ENCODE data around the gene PRDM15. TPM values are rescaled to one million over a fixed set of nuclear protein-coding genes. Genes with fewer than 3 reads are reported as not detected.

PRDM15 gene
- total RNA-seq, 1 experiment from 2014 or later, result 2.4 TPM

DNA sequence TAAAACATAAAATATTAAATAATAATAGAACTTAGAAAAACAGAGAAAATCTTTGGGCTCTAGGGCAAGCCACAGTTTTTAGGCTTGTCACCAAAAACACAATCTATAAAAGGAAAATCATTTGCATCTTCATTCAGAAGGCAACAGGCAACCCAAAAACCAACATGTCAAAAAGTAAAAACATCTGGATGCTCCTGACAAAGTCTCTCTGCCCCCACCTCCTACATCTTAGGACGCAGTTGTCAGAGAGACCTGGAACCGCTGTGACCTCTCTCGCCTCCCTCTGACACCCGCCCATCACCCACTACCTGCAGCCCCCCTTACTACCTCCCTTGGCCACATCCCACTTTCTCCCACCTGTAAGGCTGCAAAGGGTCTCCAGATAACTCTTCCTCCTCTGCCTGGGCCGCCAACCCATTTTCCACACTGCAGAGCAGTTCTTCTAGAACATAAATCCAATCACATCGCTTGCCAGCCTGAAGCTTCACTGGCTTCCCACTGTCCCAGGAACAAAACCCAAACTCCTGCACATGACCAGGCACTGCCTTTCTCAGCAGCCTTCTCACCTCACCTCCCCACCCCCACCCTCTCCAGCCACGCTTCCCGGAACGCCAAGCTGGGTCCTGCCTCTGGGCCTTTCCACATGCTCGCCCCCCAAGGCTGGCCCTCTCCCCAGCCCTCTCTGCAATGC lies 14.7 kb downstream of the PRDM15 start:
- DNase-seq (ENCODE audit: low read depth), result no peak

DNA sequence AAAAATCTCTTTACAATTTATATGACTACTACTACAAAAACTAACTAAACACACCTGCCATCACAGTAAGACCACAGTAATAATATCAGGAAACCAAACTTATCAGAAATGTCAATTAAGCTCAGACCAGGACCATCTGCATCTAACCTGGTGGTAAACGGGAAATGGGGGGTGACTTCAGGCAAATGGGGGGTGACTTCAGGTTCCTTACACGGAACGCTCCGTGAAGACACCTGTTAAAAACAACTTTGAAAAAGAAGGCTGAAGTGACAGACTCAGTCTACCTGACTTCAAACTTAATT lies 15.8 kb downstream of the PRDM15 start:
- DNase-seq (ENCODE audit: low read depth), result no peak

DNA sequence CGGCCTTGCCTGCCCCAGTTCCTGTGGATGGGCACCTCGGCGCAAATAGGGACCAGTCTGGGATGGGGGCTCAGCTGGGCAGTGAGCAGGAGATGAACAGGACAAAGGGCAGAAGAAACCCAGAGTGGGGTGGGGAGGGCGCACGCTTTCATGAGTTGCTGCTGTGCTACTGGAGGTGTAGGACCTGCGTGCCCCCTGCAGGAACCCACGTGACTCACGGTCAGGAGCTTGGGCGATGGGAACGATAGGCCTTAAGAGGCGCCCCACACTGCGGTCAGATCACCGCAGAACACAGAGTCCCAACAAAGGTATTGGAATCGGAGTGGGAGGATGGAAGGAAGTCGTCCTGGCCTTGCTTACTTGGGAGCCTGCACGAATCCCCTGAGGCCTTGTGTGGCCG lies 17.2 kb downstream of the PRDM15 start:
- DNase-seq (ENCODE audit: low read depth), result no peak

DNA sequence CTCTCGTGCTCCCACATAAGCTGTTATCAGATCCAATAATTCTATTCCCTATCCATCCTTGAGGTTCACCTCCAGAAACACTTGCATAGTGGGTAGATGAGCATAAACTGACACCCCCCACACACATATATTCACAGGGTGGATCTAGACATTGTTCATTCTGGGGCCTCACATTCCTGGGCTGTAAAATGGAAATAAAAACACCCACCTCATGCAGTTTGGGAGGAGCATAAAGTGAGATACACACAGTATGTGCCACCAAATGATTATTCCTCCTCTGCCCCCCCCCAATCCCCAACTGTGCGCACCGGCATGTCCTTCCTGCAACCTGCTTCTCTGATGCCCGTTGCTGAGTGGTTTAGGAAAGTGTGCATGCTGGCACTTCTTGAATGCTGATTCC lies 17.9 kb downstream of the PRDM15 start:
- DNase-seq (ENCODE audit: low read depth), result no peak

DNA sequence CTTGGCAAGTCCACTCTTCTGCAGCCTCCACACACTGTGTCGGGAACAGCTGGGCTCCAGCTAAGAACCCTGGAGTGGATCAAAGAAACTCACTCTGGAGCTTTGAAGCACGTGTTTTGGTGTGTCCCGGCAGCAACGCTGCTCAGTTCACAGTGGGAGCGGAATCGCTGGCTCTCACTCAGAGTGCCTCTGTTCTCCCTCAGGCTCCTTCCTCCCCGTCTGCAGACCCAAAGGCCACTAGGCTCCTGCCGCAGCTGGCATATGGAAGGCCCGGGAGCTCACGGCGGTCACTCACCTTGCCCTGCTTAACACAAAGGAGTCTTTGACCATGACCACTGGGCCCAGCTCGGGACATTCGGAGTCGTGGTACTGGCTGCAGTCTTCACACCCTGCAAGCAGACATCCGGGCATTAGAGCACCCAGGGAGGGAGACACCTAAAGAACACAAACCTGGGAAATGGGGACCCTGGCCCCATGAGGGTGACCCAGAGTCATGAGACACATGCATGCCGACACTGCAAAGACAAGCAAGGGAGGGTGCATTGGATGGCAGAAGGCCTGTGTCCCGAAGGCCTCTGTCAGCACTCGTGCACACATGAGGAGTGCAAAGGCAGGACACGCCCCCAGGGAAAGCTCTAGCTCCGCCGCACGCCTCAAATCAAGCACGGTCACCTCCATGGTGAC lies 19.7 kb downstream of the PRDM15 start:
- no peak for DNase-seq (ENCODE audit: low read depth)

DNA sequence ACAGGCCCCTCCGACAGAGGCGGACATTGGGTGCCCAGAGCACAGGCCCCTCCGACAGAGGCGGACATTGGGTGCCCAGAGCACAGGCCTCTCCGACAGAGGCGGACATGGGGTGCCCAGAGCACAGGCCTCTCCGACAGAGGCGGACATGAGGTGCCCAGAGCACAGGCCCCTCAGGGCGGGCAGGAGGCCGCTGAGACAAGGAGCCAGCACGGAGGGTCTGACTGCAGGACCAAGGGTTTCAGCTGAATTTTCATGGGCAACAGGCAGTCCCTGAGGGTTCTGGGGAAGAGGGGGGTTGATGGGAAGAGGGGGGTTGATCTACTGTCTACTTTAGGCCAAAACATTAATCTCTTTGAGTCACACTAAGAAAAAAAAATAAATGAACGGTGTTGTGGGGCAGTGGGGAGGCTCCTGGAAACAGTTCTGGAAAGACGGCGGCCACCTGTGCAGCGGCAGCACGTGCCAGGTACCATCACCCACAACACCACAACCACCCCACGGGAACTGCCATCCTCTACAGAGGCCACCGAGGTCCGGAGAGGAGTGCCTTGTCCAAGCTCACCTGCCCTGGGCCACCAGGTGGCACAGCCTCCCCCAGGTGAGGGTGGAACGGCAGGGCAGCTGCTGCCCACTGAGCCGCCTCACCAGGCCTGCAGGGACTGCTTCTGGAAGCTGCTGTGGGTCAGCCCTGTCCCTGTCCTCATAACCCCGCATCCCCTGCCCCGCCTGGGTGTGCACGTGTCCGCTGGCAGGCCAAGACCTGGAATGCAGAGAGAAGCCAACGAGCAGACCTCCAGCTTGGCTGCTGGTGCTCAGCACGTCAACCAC lies 20.5 kb downstream of the PRDM15 start:
- DNase-seq (ENCODE audit: low read depth), result no peak

DNA sequence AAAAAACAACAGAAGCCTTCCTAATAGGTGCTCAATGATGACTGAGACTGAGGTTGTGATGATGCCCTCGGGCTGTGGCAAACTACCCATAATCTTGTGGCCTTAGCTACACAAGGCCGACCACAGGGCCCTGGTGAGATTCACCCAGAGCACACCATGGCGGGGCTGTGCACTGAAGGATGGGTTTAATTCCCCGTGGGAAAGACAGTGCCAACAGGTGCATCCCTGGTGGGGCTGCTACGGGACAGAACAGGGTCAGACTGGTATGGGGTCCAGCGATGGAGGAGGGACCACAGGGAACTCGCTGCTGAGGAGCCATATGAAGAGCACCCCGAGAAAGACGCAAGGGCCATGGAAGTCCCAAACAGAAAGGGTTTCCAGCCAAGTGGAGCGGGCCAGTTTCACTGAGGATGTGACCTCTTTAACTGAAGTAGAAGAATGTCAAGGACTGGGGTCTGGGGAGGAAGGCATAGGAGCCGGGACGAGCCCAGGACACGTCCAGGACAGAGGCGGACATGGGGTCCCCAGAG lies 21.3 kb downstream of the PRDM15 start:
- no peak for DNase-seq (ENCODE audit: low read depth)

DNA sequence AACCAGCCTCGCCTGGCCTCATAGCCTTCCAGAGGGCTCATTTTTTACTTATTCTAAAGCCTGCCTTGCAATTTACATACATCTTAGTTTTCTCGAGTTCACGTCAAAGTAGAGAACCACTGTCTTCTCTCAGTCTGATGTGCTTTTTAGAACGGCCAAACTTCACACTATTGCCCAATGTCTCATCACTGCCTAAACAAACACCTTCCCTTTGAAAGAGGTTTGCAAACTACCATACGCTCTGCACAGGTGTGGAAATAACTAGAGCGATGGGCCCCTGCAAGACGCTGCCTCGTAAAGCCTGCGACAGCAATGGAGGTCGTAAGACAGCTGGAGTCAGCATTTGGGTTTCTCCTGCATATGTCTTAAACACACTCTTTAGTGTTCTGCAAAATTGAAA lies 22.6 kb downstream of the PRDM15 start:
- no peak for DNase-seq (ENCODE audit: low read depth)

DNA sequence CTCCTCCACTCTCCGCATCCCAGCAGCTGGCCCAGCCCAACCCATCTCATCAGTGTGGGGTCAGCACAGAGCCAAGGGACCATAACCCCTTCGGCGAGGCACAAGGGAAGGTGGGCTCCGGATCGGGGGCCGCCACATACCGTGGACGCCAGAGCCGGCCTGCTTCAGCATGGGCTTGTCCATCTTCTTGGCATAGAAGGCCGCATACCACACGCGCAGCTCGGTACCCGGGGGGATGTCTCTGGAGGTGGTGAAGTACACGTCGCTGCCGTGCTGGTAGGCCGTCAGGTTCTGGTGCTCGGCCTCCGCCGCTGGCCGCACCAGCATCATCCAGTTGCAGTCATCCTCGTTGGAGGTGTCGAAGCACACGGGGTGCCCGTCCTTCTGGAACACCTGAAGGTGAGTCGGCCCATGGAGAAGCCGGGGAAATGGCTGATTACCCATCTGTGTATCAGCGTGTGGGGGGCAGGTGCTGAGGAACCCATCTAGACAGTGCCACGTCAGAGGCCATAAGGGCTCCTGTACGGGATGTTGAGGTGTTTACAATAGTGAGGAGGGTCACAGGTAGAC lies 24.6 kb downstream of the PRDM15 start:
- no peak for DNase-seq (ENCODE audit: low read depth)

DNA sequence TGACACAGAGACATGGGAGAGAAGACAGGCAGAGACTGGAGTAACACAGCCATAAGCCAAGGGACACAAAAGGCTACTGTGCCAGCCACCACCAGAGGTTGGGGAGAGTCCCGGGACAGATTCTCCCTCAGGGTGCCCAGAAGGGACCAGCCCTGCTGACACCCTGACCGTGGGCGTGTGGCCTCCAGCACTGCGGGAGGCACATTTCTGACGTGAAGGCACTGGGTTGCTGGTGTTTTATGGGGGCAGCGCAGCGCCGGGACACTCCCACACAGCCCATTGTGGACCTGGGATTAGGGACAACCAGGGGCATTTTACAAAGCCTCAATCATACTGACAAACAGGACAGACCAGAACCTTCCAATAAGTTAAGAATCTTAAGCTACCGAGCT lies 26.2 kb downstream of the PRDM15 start:
- no peak for DNase-seq (ENCODE audit: low read depth)

DNA sequence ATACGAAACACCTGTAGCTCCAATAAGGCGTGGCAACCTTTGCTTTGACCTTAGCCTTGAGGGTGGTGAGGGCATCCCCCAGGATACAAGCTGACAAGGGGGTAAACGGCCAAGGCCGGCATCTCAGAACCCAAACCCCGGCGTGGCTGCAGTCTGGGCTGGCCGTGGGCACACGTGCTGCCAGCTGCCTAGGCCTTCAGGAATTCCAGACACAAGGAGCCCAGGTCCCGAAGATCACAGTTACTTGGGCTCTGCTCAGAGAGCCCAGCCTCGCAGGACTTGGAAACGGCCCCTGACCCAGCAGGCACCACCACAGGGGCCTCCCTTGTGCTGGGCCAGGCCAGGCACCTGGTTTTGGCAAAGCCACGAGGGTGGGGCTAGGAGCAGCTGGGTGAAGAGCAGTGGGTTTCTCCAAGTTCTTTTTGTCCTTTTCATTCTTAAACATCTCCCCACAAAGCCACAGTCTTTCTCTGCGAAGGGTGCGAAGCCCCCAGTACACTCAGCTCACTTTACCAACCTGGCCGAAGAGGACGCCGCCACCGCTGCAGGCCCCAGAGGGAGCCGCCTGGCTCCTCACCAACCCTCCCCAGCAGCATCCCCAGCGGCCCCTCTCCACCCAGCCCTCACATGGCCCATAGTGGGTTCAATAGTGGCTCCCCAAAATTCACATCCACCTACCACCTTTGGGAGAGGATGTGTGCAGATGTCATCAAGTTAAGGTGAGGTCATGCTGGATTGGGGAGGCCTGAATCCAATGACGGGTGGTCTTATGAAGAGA lies 26.8 kb downstream of the PRDM15 start:
- DNase-seq (ENCODE audit: low read depth), result no peak

DNA sequence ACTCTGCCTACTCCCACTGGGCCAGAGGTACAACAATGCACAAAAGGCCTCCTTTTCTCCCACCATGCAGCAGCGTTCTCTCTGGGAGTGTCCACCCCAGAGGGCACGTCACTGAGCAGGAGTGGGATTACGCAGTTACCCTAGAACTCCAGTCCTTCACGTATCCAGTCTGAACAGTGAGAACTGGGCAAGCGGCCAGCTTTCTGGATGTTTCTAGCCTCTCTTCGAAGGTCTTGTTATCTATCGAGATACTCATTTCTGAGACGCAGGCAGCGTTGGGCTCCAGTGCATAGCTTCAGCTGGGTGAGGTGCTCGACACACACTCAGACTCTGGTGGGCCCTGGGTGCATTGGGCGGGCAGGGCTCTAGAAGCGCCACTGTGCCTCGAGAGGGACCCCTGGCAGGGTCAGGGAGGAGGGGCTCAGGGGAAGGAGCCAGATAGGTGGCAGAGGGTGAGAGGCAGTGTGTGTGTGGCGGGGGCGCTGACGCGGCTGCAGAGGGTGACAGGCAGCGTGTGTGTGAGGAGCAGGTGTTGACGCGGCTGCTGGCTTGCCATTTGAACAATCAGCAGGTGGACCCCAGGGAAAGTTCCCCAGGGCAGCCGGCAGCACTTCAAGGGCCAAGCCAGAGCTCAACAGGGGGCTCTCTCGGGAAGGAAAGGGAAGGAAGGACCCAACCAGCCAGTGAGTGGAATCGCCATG lies 27.9 kb downstream of the PRDM15 start:
- no peak for DNase-seq (ENCODE audit: low read depth)

DNA sequence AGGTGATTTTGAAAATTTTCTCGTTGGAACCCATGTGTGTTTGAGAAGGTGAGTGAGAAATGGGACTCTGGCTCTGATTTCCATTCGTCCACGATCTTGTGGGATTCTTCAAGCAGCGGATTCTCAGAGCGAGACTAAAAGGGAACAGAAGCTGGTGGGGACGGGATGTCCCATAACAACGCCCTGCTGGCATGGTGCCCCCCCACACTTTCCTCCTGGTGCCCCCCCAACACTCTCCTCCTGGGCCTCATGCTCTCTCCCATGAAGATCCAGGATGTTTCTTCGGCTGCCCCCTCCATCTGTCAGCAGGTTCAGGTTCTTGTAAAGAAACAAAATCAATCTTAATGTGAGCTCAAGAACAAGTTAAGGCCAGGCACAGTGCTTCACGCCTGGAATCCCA lies 29.1 kb downstream of the PRDM15 start:
- no peak for DNase-seq (ENCODE audit: low read depth)

DNA sequence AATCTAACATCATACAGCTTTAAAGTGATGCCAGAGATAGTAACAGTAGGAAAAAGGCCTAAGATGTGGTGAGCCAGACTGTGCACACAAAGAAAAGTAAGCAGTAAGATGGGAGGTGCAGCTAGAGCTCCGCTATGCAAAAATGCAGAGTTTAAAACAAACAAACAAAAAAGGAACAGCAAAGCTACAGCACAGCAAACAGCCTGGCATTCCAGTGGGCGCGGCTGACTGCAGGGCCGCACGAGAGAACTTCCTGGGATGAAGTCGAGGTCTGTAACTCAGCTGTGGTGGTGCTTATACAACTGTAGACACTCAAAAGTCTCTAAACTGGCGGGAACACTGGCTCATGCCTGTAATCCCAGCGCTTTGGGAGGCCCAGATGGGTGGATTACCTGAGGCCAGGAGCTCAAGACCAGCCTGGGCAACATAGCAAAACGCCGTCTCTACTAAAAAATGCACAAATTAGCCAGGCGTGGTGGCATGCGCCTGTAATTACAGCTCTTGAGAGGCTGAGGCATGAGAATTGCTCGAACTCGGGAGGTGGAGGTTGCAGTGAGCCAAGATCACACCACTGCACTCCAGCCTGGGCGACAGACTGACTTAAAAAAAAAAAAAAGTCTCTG lies 30.1 kb downstream of the PRDM15 start:
- no peak for DNase-seq (ENCODE audit: low read depth)

DNA sequence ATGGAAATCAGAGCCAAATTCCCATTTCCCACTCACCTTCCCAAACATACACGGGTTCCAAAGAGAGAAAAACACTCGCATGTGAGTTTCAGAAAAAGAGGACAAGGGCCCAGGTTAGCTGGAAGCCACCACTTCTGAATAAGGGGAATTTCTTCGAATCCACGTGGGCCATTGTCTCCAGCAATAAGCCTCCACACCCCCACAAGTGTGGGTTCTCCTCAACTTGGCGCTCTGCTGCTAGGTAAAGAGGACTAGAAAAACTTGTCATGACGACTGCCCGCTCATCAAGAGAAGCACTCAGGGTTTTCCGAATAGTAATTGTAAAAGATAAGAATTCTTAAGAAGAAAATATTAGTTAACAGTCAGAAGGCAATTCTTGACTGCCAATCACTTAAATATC lies 30.6 kb downstream of the PRDM15 start:
- no peak for DNase-seq (ENCODE audit: low read depth)

DNA sequence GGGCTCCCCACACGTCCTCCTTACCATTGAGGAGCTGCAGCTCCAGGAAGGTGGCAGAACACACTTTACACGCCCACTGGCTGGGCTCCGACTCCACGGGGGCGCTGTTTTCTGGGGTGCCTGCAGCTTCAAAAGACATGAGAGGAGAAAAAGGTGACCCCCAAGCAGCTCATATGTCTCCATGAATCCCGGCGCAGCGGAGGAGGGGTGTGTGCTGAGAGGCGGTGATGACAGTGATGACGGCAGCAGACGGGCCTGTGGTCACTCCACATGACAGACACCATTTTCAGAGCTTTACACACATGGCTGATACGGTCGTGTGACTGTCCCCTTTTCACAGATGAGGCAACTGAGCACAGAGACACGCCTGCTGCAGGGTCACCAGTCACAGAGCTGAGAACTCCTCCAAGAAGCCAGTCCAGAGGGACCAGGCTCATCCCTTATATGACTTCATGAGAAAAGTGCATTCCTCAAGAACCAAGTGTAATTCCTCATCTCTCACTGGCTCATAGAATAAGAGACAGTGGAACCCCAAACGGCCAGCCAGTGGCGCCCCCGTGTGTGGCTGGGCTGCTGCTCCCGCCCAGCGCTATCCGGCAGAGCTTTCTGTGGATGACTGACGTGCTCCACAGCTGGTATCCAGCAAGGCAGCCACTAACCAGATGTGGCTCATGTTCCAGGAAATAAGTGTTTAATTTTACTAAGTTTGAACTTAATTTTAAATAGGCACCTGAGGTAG lies 31.9 kb downstream of the PRDM15 start:
- DNase-seq (ENCODE audit: low read depth), result no peak

DNA sequence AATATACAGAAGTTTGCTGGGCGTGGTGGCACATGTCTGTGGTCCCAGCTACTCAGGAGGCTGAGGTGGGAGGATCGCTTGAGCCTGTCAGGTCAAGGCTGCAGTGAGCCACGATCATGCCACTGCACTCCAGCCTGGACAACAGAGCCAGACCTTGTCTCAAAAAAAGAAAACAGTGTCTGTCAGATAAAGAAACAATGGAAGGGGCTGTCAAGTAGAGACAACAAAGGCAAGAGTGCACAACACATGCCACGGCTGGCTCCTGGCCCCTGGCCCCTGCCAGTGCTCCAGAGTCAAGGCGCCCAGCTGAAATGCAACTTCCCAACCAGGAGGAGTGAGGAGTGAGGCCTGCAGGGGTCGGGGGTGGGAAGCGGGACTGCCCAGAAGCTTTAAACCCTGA lies 32.6 kb downstream of the PRDM15 start:
- no peak for DNase-seq (ENCODE audit: low read depth)

DNA sequence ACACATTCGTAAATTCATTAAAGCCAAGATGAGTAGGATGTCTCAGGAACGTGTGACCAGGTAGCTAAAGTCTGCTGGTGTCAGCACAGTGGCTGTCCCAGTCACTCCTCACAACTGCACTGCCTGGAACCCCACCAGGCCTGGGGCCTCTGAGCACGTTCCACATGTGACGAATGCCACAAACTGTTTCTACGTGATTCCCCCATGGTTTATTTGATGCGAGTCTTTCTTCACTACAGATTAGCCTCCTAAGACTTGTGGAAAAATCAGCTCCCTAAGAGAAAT lies 33.2 kb downstream of the PRDM15 start:
- DNase-seq (ENCODE audit: low read depth), result no peak

DNA sequence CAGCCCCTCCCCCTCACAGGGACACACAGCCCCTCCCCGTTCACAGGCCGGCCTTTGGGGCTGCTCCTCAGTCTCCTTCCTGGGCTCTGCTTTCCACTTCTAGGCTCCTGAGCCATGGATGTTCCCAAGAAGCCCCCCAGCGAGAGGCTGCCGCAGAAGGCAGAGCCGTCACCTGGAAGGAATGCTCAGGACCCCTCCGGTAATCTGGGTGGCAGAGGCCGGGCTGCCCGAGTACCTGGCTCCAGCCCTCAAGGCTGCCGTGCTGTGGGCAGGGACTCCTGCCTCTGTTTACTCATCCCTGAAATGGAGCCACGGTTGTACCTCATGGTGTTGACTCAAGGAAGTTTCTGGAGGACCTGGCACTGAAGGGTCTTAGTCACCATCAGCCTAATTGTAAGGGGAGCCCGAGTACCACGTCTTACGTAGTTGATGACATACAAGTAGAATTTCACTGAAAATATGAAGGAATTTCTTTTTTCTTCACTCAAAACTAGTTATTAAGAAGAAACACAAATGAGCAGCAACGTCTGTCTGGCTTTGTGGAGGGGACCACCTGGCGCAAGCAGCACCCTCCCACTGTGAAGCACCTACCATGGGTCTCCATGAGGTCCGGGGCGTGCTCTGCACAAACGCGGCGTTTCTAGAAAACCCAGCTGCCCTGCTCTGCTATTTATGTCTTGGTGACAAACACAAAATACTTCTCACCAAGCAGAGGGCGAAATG lies 33.7 kb downstream of the PRDM15 start:
- no peak for DNase-seq (ENCODE audit: low read depth)

All from RPMI7951 (cell line).